Astrocyte of the spinal cord (primary cell): ENCODE data around the gene PLEKHA4.
A peak's percentile ranks its signal among the peaks of the same experiment; 100 is the strongest.
"Not testable (repeated sequence)": the region's sequence is repeated elsewhere in the genome, so short reads cannot be mapped to it uniquely, and the experiment has no call there.

Source experiments
- DNase-seq: peaks from one replicate; pipeline ENCODE4 v3.0.0; 2011; ENCODE audit warnings: low read depth, low spot score
- H3K4me3 ChIP-seq: 2 replicates; pipeline ENCODE4 v1.5.1; 2011; ENCODE audit warnings: low read depth, mild to moderate bottlenecking, low read length, moderate library complexity
- in situ Hi-C: cut with HindIII; loops from 2 replicates; pipeline ENCODE4 v1.10.0; 2017; ENCODE audit warnings: low sequenced_read_pairs
- TF ChIP-seq, protein P1 (sequence below): IDR thresholded peaks from 2 replicates; pipeline ENCODE4 v1.5.1; 2012; ENCODE audit warnings: low read depth, mild to moderate bottlenecking, low read length, inconsistent platforms

The PLEKHA4 gene

DNA sequence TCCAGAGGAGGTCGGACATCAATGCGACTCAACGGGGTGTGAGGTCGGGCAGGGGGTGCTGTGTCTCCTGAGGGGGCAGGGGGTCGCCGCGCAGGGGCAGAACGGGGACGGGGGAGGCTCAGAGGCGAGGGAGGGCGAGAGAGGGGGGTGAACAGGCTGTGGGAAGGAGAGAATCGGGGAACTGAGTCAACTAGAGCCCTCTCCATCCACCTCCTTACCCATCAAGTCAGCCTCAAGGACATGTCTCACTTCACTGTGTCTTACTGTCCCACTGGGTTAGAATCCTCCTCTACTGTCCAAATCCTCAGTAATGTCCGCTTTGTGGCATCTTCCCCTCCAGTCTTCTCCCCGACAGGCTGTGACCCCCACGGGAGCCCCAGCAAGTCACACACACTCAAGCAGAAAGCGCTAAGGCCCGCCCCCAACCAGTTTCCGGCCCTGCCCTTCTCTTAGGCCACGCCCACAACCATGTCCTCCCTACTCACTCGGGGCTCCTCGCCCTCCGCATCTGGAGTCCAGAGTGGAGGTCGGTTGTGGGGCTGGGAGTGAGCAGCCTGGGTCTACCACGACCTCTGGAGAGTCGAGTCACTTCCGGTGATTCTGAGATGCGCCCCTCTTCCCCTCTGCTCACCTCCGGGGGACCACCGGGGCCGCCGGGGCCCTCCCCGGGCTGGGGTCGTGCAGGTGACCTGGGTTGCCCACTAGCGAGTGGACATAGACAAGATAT is 9.3 kb downstream of the PLEKHA4 start:
- no peak overlapping the region for H3K4me3 ChIP-seq
- TF ChIP-seq, protein P1, sequence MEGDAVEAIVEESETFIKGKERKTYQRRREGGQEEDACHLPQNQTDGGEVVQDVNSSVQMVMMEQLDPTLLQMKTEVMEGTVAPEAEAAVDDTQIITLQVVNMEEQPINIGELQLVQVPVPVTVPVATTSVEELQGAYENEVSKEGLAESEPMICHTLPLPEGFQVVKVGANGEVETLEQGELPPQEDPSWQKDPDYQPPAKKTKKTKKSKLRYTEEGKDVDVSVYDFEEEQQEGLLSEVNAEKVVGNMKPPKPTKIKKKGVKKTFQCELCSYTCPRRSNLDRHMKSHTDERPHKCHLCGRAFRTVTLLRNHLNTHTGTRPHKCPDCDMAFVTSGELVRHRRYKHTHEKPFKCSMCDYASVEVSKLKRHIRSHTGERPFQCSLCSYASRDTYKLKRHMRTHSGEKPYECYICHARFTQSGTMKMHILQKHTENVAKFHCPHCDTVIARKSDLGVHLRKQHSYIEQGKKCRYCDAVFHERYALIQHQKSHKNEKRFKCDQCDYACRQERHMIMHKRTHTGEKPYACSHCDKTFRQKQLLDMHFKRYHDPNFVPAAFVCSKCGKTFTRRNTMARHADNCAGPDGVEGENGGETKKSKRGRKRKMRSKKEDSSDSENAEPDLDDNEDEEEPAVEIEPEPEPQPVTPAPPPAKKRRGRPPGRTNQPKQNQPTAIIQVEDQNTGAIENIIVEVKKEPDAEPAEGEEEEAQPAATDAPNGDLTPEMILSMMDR: no peak
- no peak for DNase-seq
- in situ Hi-C loops: no loop called here

DNA sequence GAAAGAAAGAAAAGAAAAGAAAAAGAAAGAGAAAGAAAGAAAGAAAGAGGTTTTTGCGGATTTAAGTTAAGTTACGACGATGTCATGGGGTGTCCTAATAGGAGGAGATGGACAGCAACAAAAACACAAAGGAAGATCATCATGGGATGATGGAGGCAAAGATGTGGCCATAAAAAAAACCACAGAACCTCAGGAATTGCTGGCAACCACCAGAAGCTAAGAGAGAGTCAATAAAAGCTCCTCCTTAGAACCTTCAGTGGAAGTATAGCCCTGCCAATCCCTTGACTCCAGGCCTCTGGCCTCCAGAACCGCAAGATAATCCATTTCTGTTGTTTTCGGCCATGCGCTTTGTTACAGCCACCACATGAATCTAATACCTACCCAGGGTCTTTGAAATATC is 11.5 kb downstream of the PLEKHA4 start:
- TF ChIP-seq, protein P1: no peak
- in situ Hi-C loops: no loop called here
- H3K4me3 ChIP-seq: no peak overlapping the region
- DNase-seq: peak; percentile 31

DNA sequence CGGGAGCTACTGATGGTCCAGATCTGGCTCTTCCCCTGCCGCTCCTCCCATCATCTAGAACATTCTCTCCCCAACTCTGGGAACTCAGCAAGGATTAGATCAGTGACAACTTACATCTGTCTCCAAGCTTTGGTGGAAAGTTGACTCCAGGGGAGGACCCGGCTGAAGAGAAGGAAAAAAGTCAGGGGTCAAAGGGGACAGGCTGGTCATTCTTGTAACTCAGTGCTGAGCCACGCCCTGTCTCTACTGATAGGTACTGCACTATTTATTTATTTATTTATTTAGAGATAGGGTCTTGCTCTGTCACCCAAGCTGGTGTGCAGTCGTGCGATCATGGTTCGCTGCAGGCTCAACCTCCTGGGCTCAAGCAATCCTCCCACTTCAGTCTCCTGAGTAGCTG is 14.3 kb downstream of the PLEKHA4 start:
- no peak for DNase-seq
- TF ChIP-seq, protein P1: no peak
- in situ Hi-C loops: no loop called here
- no peak overlapping the region for H3K4me3 ChIP-seq

DNA sequence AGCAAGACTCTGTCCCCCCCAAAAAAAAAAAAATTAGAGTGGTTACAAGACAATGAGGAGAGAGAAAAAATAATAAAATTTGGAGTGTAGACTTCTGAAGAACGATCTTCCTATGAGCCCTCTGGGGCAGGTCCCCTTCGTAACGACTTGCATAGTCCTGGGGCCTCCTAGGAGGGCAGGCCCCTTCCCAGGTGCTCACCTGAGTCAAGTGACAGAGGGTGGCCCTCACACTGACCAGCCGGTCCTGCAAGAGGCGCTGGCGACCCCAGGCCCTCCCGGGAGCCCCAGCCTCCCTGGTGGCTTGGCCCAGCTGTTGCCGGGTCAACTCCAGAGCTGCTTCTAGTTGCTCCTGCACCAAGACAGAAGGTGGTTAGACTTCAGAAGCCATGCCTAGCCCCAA is 14.9 kb downstream of the PLEKHA4 start:
- TF ChIP-seq, protein P1: no peak
- no peak for DNase-seq
- H3K4me3 ChIP-seq: no peak overlapping the region
- in situ Hi-C loops: no loop called here

DNA sequence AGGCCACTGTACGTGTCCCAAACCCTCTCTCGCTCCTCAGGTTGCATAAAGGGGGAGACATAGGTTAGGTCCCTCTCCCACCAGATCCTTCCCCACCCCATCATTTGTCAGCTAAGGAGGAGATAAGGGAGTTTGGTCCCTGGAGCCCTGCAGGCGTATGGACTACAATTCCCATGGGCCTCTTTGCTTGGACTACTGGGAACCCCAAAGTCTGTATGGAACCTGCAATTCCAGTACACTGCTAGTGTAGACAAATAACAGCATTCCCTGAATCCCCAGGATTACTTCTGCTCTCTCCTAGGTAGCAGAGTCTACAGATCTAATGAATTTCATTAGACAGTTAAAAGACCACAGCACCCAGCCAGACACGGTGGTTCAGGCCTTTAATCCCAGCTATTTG is 16.1 kb downstream of the PLEKHA4 start:
- no peak for DNase-seq
- H3K4me3 ChIP-seq: no peak overlapping the region
- in situ Hi-C loops: no loop called here
- TF ChIP-seq, protein P1: no peak

DNA sequence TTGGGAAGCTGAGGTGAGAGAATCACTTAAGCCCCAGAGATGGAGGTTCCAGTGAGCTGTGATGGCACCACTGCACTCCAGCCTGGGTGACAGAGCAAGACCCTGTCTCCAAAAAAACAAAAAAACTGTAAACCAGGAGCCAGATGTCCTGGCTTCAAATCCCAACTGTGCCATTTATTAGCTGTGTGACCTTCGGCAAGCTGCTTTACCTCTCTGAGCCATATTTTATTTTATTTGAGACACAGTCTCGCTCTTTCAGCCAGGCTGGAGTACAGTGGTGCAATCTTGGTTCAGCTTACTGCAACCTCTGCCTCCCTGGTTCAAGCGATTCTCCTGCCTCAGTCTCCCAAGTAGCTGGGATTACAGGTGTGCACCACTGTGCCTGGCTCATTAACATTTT is 21.8 kb downstream of the PLEKHA4 start:
- in situ Hi-C loops, H3K4me3 ChIP-seq, DNase-seq: not testable (repeated sequence)

DNA sequence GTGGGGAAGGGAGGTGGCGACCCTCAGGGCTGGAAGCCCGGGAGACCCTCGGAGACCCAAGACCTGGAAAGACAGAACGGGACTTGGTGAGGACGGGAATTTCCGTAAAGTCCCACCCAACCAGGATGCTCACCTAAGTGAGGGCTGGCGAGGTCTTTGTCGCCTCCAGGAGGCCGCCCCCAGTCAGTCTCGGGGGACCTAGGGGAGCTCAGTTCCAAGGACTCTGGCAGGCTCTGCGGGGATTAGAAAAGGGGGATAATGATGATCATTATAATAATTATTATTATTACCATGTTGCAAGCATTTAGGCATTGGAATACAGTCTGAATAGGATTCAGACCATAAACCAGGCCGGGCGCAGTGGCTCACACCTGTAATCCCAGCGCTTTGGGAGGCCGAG is 23.0 kb downstream of the PLEKHA4 start:
- H3K4me3 ChIP-seq: no peak overlapping the region
- no peak for DNase-seq
- TF ChIP-seq, protein P1: no peak
- in situ Hi-C loops: no loop called here
